Omental fat pad (tissue), 4 donors: Measurements from ENCODE around the gene OGFR. TPM values are rescaled to one million over a fixed set of nuclear protein-coding genes. Genes with fewer than 3 reads are reported as not detected.

Source experiments
- ATAC-seq: fragments of 150-250 bp; one replicate; pipeline ENCODE4 v1.9.1; 2016; ENCODE audit warnings: mild to moderate bottlenecking, moderate library complexity; ENCODE audit not compliant: low FRiP score
- DNase-seq: peaks from one replicate; pipeline ENCODE4 v3.0.0-alpha.2; 2019; ENCODE audit warnings: low spot score
- total RNA-seq, 4 donors: library from RNA; depleted of rRNA; stranded (reverse); fragments of >200 nt; gene quantifications; one replicate each; pipeline ENCODE4 v1.1.0, GENCODE V29; 2016
- TF ChIP-seq, protein P1 (sequence below), 3 donors: fragments of 450-650 bp; IDR thresholded peaks; one replicate each; pipeline ENCODE4 v1.5.1; 2016 to 2017; ENCODE audit warnings: antibody characterized with exemption in 3 of 3, mild to moderate bottlenecking in 3 of 3, moderate library complexity in 2 of 3

OGFR gene
- total RNA-seq, 4 donors from 2014 or later: 34.0 to 84.2 (median 52.8) TPM

DNA sequence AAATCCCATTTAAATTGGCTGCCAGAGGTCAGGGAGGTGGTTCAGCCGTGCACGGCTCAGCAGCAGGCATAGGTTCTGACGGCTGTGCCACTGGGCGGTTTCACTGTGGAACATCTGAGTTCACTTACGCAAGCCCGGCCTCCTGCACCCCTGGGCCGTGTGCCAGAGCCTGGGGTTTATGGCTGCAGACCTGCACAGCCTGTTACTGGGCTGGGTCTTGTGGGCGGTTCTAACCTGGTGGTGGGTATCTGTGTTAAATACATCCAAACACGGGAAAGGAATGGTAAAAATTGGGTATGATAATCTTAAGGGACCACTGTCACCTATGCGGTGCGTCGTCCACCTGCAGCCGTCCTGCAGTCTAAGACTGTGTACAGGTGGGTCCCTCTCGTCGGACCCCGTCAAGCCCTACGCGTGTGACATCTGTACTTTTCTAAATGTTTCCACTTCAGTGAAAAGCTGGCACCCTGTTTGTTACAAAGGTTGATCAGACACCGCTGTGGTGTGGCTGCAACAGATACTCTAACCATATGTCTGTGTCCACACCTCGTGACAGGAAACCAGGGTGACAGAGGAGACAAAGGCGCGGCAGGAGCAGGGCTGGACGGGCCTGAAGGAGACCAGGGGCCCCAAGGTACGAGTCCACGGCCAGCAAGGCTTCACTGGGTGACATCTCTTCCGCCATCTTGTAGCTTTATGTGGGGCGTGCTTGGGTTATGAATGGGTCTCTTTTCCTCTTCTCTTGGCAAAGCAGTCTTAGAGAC lies 33.7 kb downstream of the OGFR start:
- peak; percentile 59 for ATAC-seq
- no peak for DNase-seq
- TF ChIP-seq, protein P1, sequence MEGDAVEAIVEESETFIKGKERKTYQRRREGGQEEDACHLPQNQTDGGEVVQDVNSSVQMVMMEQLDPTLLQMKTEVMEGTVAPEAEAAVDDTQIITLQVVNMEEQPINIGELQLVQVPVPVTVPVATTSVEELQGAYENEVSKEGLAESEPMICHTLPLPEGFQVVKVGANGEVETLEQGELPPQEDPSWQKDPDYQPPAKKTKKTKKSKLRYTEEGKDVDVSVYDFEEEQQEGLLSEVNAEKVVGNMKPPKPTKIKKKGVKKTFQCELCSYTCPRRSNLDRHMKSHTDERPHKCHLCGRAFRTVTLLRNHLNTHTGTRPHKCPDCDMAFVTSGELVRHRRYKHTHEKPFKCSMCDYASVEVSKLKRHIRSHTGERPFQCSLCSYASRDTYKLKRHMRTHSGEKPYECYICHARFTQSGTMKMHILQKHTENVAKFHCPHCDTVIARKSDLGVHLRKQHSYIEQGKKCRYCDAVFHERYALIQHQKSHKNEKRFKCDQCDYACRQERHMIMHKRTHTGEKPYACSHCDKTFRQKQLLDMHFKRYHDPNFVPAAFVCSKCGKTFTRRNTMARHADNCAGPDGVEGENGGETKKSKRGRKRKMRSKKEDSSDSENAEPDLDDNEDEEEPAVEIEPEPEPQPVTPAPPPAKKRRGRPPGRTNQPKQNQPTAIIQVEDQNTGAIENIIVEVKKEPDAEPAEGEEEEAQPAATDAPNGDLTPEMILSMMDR (IDR thresholded peaks at IDR 0.05): no peak

- no peak for ATAC-seq
- DNase-seq: no peak
- TF ChIP-seq, protein P1 (IDR thresholded peaks at IDR 0.05): no peak
Measured at GRCh38 chr20:62839261-62839660, 34.6 kb downstream of the OGFR start.

DNA sequence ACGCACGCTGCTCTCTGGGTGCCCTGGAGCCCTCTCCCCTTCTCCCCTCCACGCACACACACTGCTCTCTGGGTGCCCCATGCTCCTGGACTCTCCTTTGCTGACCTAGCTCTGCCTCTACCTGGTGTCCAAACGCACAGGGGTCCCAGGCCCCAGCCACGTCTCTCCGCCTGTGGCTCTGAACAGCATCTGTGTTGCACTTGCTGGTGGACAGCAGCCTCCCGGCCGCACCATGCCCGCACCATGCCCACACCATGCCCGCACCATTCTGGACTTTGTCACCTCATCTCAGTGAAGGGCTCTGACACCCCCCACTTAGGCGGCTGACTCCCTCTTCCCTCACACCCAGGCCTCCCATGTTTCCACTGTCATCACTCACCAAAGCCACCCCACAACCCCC lies 35.2 kb downstream of the OGFR start:
- DNase-seq (no peak), ATAC-seq (no peak)
- TF ChIP-seq, protein P1 (IDR thresholded peaks at IDR 0.05): no peak

GRCh38 chr20:62840244-62841197 lies 35.9 kb downstream of the OGFR start:
- no peak for DNase-seq
- TF ChIP-seq, protein P1 (IDR thresholded peaks at IDR 0.05): no peak
- no peak for ATAC-seq

- ATAC-seq: no peak
- TF ChIP-seq, protein P1 (IDR thresholded peaks at IDR 0.05): no peak
- DNase-seq: no peak
Measured at GRCh38 chr20:62841705-62842212, 37.1 kb downstream of the OGFR start.

- ATAC-seq: no peak
- TF ChIP-seq, protein P1 (IDR thresholded peaks at IDR 0.05): no peak
- no peak for DNase-seq
Measured at GRCh38 chr20:62843656-62844055, 39.0 kb downstream of the OGFR start.
